Endothelial cell of umbilical vein (primary cell): ENCODE results near the gene AGT. TPM values are rescaled to one million over a fixed set of nuclear protein-coding genes. Genes with fewer than 3 reads are reported as not detected.

ENCODE experiments used
- BruUV-seq: library from RNA; stranded (reverse); fragments of 400-500 nt; replicated peaks from 2 replicates; lab custom pipeline; 2021; lab: Mats Ljungman, UMichigan
- CTCF ChIA-PET: fragments of 300-600, 350-600 bp; sonication (Branson Sonifier 250); formaldehyde crosslinking; loops from one replicate; lab custom pipeline; 2021; ENCODE audit warnings: antibody characterized with exemption, inconsistent platforms; lab: Charles Lee
- POLR2A ChIA-PET: fragments of 300-600, 350-600 bp; sonication (Branson Sonifier 250); formaldehyde crosslinking; loops from one replicate; lab custom pipeline; 2021; ENCODE audit warnings: antibody characterized with exemption, inconsistent platforms; lab: Charles Lee
- DNase-seq: peaks from one replicate; pipeline ENCODE4 v3.0.0-alpha.2; 2011; ENCODE audit warnings: low read depth, low spot score
- FAIRE-seq: peaks from 2 replicates; lab custom pipeline; 2011; peaks lifted over from hg19 to GRCh38; lab: Jason Lieb, UNC
- H2AFZ ChIP-seq: 2 replicates; pipeline ENCODE4 v1.6.0; 2012; ENCODE audit warnings: low read depth, low read length, control low read depth, inconsistent platforms
- H3K27ac ChIP-seq: 2 replicates; pipeline ENCODE4 v1.5.1; 2011; ENCODE audit warnings: low read depth, mild to moderate bottlenecking, control low read depth, low read length, moderate library complexity; ENCODE audit not compliant: insufficient read depth
- H3K27me3 ChIP-seq, 2 experiments: 2 replicates each; pipeline versions ENCODE4 v1.6.0 to v1.6.1; 2011; ENCODE audit warnings: low read length in 2 of 2, mixed read lengths in 1 of 2; ENCODE audit not compliant: control insufficient read depth in 2 of 2, insufficient read depth in 2 of 2
- H3K36me3 ChIP-seq, 2 experiments: 2 replicates in 1 of 2; 3 replicates in 1 of 2; pipeline ENCODE4 v1.5.1; 2011; ENCODE audit warnings: low read length in 2 of 2, mild to moderate bottlenecking in 1 of 2, moderate library complexity in 1 of 2; ENCODE audit not compliant: control insufficient read depth in 2 of 2, insufficient read depth in 2 of 2; ENCODE audit errors: extremely low read depth in 1 of 2
- H3K4me1 ChIP-seq: 3 replicates; pipeline ENCODE4 v1.5.1; 2011; ENCODE audit warnings: mild to moderate bottlenecking, low read length; ENCODE audit not compliant: control insufficient read depth, insufficient read depth; ENCODE audit errors: extremely low read depth
- H3K4me2 ChIP-seq: 2 replicates; pipeline ENCODE4 v1.6.1; 2011; ENCODE audit warnings: low read length, control low read depth, mixed read lengths; ENCODE audit not compliant: insufficient read depth
- H3K4me3 ChIP-seq, 3 experiments: fragments of 200-600 bp in 1 of 3; sonication (generic), shearing (Covaris generic) in 1 of 3; replicated peaks in 1 of 3; 2 replicates each; pipeline ENCODE4 v1.5.1; 2011 to 2016; ENCODE audit warnings: control low read depth in 3 of 3, low read length in 3 of 3, mild to moderate bottlenecking in 2 of 3, inconsistent platforms in 1 of 3, low read depth in 1 of 3, moderate library complexity in 1 of 3; ENCODE audit not compliant: insufficient read depth in 1 of 3
- H3K79me2 ChIP-seq: 2 replicates; pipeline ENCODE4 v1.6.0; 2012; ENCODE audit warnings: low read length, inconsistent platforms; ENCODE audit not compliant: control insufficient read depth, insufficient read depth
- H3K9ac ChIP-seq: replicated peaks from 2 replicates; pipeline ENCODE3; 2011; ENCODE audit warnings: low read length, control low read depth; ENCODE audit not compliant: insufficient read depth; ENCODE audit errors: extremely low read depth
- H3K9me1 ChIP-seq: replicated peaks from 3 replicates; pipeline ENCODE4 v1.6.0; 2011; ENCODE audit warnings: mild to moderate bottlenecking, low read length; ENCODE audit not compliant: control insufficient read depth, insufficient read depth; ENCODE audit errors: extremely low read depth
- H3K9me3 ChIP-seq: replicated peaks from 2 replicates; pipeline ENCODE4 v1.5.1; 2012; ENCODE audit warnings: low read length, inconsistent platforms; ENCODE audit not compliant: control insufficient read depth, insufficient read depth
- H4K20me1 ChIP-seq: replicated peaks from 2 replicates; pipeline ENCODE3; 2011; ENCODE audit warnings: mild to moderate bottlenecking, low read length; ENCODE audit not compliant: control insufficient read depth, insufficient read depth; ENCODE audit errors: extremely low read depth
- EZH2 ChIP-seq: IDR thresholded peaks from 2 replicates; pipeline ENCODE4 v1.6.1; 2012; ENCODE audit warnings: borderline replicate concordance, low read depth, mild to moderate bottlenecking, moderate library complexity, low read length, inconsistent platforms; ENCODE audit not compliant: severe bottlenecking
- FOS ChIP-seq: IDR thresholded peaks from 2 replicates; pipeline ENCODE4 v1.6.1; 2011; ENCODE audit warnings: mild to moderate bottlenecking, low read length, moderate library complexity, borderline replicate concordance; ENCODE audit not compliant: insufficient read depth
- GATA2 ChIP-seq: IDR thresholded peaks from 2 replicates; pipeline ENCODE4 v1.7.0; 2011; ENCODE audit warnings: low read depth, mild to moderate bottlenecking, moderate library complexity, mixed read lengths, low read length; ENCODE audit not compliant: insufficient read length, insufficient read depth
- JUN ChIP-seq: IDR thresholded peaks from 2 replicates; pipeline ENCODE4 v1.6.1; 2011; ENCODE audit warnings: borderline replicate concordance, low read depth; ENCODE audit not compliant: insufficient read length, insufficient read depth
- MYC ChIP-seq: IDR thresholded peaks from one replicate; pipeline ENCODE4 v1.6.1; 2011; ENCODE audit warnings: mild to moderate bottlenecking, low read depth, low read length
- POLR2A ChIP-seq: IDR thresholded peaks from 2 replicates; pipeline ENCODE4 v1.6.1; 2012; ENCODE audit warnings: low read depth, mild to moderate bottlenecking, control low read depth, low read length
- POLR2AphosphoS5 ChIP-seq: IDR thresholded peaks from 2 replicates; pipeline ENCODE4 v1.6.1; 2012; ENCODE audit warnings: low read depth, mild to moderate bottlenecking, control low read depth, low read length, moderate library complexity; ENCODE audit not compliant: insufficient read depth
- dilution Hi-C: fragments of 300-500 bp; cut with MboI; formaldehyde crosslinking; loops from one replicate; pipeline ENCODE4 v1.15.0; 2019; ENCODE audit warnings: low sequenced_read_pairs; ENCODE audit not compliant: extremely low pct_ligation_motif_present
- intact Hi-C: fragments of 100-400 bp; cut with micrococcal nuclease; formaldehyde crosslinking; loops from one replicate; pipeline ENCODE4 v1.10.0; 2022
- polyA plus RNA-seq, 4 experiments: library from polyadenylated mRNA; depleted of rRNA in 3 of 4; stranded (reverse) in 3 of 4; unstranded in 1 of 4; fragments of >200 nt; gene quantifications; 2 replicates each; pipeline versions ENCODE4 v1.2.1 to v1.2.3, GENCODE V29; 2011 to 2012; ENCODE audit warnings: missing spikeins in 1 of 4
- total RNA-seq: library from RNA; stranded (reverse); gene quantifications from 2 replicates; pipeline ENCODE4 v1.2.3, GENCODE V29; 2021
- TF ChIP-seq, protein P1 (sequence below), 2 donors: IDR thresholded peaks; 1 replicate in 1 of 2; 2 replicates in 1 of 2; pipeline ENCODE4 v1.5.1; 2011; ENCODE audit warnings: low read length in 2 of 2, mild to moderate bottlenecking in 2 of 2, moderate library complexity in 2 of 2, control low read depth in 1 of 2, inconsistent platforms in 1 of 2, low read depth in 1 of 2; ENCODE audit not compliant: insufficient read depth in 1 of 2; ENCODE audit errors: extremely low read depth in 1 of 2
- TF ChIP-seq, protein P2 (sequence below): IDR thresholded peaks from 2 replicates; pipeline ENCODE4 v1.6.1; 2011; ENCODE audit not compliant: insufficient read depth, insufficient read length

Gene AGT
- total and polyA plus RNA-seq, 2 donors (not counting 3 experiments of a cell fraction or from before 2014, with no cell fraction given): not detected

DNA sequence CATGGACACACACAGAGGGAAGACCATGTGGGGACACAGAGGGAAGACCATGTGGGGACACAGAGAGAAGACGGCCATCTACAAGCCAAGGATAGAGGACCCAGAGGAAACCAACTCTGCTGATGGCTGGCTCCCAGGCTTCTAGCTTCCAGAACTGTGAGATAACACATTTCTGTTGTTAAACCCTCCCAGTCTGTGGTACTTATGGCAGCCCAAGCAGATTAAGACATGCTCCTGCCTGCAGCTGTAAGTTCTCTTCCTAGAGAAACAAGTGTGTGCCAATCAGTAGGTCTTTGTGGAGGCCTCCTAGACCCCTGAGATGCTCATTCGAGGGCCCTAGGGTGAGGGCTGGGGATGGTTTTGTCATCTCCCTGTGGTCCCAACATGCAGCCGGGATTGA, 2.7 kb downstream of the AGT start:
- H3K36me3 ChIP-seq: no peaks in the 10 kb centered on the region
- H3K27me3 ChIP-seq: no peaks in the 10 kb centered on the region
- no peak overlapping the region for H3K9ac ChIP-seq
- intact Hi-C loops (no loop called here), dilution Hi-C loops (no loop called here)
- H3K4me2 ChIP-seq: no peak overlapping the region
- no peaks in the 10 kb centered on the region for H3K79me2 ChIP-seq
- no peak overlapping the region for H2AFZ ChIP-seq
- H3K27ac ChIP-seq: no peak overlapping the region
- TF ChIP-seq GATA2 (no peak), MYC (no peak), FOS (no peak), POLR2AphosphoS5 (no peak), JUN (no peak), POLR2A (no peak), EZH2 (no peak)
- TF ChIP-seq, protein P1, sequence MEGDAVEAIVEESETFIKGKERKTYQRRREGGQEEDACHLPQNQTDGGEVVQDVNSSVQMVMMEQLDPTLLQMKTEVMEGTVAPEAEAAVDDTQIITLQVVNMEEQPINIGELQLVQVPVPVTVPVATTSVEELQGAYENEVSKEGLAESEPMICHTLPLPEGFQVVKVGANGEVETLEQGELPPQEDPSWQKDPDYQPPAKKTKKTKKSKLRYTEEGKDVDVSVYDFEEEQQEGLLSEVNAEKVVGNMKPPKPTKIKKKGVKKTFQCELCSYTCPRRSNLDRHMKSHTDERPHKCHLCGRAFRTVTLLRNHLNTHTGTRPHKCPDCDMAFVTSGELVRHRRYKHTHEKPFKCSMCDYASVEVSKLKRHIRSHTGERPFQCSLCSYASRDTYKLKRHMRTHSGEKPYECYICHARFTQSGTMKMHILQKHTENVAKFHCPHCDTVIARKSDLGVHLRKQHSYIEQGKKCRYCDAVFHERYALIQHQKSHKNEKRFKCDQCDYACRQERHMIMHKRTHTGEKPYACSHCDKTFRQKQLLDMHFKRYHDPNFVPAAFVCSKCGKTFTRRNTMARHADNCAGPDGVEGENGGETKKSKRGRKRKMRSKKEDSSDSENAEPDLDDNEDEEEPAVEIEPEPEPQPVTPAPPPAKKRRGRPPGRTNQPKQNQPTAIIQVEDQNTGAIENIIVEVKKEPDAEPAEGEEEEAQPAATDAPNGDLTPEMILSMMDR (IDR thresholded peaks at IDR 0.05; ENCODE audit: extremely low read depth in 1 of 2, insufficient read depth in 1 of 2, low read depth in 1 of 2, low read length in 2 of 2): no peak
- TF ChIP-seq, protein P2, sequence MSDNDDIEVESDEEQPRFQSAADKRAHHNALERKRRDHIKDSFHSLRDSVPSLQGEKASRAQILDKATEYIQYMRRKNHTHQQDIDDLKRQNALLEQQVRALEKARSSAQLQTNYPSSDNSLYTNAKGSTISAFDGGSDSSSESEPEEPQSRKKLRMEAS: no peak
- no peaks in the 10 kb centered on the region for H3K9me1 ChIP-seq
- no peaks in the 10 kb centered on the region for H4K20me1 ChIP-seq
- no TSS peak for BruUV-seq
- POLR2A ChIA-PET: no interaction called here
- no peak for FAIRE-seq
- no peaks in the 10 kb centered on the region for H3K4me1 ChIP-seq
- H3K9me3 ChIP-seq: no peaks in the 10 kb centered on the region
- H3K4me3 ChIP-seq: no peak overlapping the region
- no peak for DNase-seq
- CTCF ChIA-PET: no interaction called here
